ENCODE measurements around the gene SOX6. TPM values are rescaled to one million over a fixed set of nuclear protein-coding genes. Genes with fewer than 3 reads are reported as not detected.
"Not testable (repeated sequence)": the region's sequence is repeated elsewhere in the genome, so short reads cannot be mapped to it uniquely, and the experiment has no call there.

The SOX6 gene
- total RNA-seq, 1 experiment from 2014 or later, result under 0.01 TPM

DNA sequence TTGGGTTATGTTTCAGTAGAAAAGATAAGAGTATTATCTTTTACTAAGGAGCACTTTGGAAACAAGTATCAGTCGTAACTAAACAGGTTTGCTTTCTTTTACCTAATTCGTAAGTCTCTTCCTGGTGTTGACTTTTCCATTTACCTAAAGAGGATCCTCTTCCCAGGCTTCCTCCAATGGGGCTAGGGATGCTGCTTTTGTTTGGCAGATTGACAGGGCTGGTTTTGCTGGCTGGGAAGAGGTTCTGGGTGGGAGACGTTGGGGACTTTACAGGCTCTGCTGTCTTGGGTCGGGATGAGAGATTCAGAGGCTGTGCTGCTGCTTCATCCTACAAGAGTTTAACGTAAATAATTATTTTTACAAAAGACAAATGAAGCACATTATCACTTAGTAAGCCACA is 306.7 kb downstream of the SOX6 start:
- DNase-seq (ENCODE audit: low read depth), result no peak

DNA sequence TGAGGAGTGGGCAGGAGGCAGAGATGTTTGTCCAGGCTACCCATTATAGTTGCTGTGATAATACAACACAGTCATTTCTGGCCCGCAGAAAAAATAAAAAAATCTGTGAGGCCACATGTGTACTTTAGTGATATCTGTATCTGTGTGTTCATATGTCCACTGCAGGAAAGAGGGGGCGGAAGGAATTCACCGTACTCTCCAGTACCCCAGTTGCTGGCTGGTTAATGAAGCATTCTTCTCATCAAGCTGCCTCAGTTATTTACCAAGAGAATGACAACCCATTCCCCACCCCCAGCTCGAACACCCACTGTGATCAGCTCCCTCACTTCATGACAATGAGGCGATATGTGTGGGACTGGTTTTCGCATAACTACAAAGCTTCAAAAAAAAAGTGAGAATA is 309.3 kb downstream of the SOX6 start:
- DNase-seq (ENCODE audit: low read depth), result no peak

DNA sequence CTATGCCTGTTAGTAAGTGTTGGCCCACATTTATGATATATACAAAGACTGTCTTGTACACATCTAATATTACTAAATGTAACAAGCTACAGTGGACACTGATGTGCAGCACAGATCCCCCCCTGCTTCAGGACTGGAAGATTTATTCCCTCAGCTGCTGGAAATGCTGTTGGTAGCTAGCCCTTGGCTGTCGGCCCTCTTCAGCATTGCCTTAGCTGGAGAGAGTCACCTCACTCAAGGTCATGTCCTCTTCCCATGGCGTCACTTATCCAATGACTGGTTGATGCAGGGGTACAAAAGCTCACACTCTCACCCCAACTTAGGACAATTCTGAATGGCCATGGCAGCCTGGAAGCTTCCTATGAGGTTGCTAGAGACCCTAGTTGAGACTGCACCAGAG is 312.7 kb downstream of the SOX6 start:
- DNase-seq (ENCODE audit: low read depth), result no peak

DNA sequence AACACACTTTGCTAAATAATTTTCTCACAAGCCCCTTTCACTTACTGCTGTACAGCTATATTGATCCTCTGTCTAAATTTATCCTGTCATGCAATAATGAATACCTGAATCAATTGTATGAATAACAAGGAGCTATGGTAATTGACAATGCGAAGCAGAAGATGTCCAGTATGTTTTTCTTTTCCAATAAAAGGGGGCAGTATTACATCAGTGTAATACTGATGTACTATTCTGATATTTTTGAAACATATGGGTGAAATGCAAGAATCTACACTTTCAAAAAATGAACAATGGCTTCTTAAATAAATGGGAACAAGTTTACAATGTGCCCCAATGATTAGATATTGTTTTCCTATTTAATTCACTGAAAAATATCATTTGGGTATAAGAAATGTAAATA is 315.1 kb downstream of the SOX6 start:
- DNase-seq (ENCODE audit: low read depth), result no peak

DNA sequence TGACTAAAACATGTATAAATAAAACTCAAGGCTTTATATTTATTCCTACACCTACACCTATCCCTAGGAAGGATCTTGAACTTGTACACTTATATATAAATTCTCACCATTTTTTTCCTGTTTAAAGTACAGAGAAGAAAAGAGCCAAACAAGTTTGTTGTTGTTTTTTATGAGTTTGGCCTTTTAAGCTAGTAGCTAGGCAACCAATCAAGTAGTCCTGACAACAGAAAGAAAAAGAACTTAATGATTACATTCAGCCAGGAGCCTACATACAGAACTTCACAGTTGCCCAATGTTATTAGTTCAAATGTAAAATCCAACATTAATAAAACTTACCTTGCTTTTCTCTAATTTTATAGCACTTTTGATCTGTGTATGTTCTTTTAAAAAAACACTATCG is 316.2 kb downstream of the SOX6 start:
- no peak for DNase-seq (ENCODE audit: low read depth)

DNA sequence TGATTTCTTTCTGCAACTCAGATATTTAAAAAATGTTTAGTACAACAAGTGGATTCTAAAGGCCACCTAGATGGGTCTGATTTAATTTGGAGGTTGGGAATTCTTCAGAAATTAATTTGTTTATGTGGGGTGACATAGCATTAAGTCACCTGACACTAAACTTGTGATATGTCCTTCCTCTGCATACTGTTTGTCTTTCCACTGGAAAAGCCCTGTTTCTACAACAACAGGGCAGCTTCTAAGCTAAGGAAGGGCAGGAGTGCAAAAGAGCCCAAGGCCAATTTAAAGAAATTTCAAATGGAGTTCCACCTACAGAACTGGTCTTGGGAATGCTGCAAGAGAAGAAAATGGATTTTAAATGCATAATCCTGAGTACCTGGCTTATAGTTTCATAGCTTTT is 319.2 kb downstream of the SOX6 start:
- DNase-seq (ENCODE audit: low read depth), result no peak

DNA sequence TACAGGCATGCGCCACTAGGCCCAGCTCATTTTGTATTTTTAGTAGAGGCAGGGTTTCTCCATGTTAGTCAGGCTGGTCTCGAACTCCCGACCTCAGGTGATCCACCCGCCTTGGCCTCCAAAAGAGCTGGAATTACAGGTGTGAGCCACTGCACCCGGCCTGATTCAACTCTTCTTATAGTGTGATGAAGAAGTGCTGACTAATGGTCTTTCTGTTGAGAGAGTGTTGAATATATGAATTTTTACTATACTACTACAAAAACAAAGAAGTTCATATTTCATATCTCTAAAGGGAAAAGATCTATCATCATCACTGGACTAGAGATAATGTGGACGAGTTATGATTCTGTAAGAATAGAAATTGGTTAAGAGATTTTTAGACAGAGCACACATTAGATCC is 320.1 kb downstream of the SOX6 start:
- DNase-seq (ENCODE audit: low read depth), result no peak

DNA sequence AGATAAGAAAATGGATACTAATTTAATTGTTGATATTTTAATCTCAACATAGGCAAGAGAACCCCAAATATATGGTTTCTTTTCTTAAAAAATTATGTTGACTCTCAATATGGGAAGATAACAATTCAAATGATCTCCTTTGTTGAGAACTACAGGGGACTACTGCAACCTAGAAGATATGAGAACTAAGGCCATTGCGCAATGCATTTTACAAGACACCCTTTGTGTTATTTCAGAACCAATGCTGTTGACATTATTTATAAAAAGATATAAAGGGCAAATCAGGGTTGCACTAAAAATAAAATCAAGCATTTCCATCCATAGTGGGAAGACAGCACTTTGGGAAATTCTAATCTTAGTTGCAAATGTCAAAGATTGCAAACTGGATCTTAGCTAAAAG is 322.3 kb downstream of the SOX6 start:
- no peak for DNase-seq (ENCODE audit: low read depth)

DNA sequence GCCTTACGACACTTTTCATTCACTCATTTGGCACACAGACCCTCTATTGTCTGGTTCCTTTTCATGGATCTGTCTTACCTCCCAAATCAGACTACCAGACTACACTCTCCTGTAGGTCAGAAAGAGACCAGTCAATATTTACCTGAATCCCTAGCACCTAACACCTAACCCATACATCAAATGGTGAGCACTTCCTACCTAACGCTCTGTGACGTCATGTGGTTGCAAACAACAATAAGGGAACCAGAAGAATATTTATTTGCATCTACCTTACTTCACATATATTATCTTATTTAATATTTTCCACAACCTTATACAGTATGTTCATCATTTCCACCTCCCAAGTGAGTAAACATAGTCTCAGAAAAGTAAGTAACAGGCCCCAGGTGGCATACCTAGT is 323.4 kb downstream of the SOX6 start:
- no peak for DNase-seq (ENCODE audit: low read depth)

DNA sequence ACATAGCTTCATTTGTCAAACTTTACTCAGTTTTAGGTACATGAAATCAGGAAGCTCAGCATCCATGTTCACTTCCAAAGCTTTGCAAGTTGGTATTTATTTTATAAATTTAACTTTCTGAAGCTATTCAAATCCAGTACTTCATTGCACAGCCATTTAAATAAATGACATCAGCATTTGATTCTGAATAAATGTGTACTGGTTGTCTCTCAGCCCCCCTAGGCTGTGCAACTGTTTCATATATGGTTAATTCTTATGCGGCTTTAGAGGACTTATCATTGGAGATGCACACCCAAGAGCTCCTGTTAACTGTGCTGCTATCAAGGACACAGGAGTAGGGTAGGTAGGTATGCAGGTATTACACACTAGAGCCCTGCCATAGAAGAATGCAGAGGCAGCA is 325.1 kb downstream of the SOX6 start:
- DNase-seq (ENCODE audit: low read depth), result no peak

DNA sequence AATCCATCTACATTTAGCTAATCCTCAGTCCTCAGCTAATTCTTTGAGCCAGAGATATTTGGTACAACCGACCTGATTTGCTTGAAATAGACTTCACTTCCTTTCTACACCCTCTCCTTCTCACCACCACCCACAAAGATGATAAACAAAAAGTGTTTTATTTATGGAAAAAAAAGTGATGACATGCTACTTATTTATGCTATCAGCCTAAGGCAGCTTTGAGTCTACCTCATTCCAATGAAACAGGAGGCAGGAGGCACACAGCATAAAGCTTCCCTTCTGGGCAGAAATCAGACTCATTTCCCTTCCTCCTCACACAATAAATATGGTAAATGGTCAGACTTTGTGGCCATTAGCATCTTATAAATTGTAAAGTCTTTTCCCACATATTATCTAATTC is 325.7 kb downstream of the SOX6 start:
- DNase-seq (ENCODE audit: low read depth), result no peak

DNA sequence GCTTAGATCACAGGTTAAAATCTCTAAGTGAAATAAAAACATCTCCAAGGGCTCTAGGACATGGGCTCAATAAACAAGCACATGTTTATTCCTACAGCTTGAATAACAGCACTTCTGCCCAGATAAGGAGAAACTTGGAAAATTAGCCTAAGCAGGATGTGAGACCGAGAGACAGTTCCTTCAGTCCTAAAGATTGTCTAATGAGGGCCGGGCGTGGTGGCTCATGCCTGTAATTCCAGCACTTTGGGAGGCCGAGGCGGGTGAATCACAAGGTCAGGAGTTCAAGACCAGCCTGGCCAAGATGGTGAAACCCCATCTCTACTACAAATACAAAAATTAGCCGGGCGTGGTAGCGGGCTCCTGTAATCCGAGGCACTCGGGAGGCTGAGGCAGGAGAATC is 327.2 kb downstream of the SOX6 start:
- DNase-seq (ENCODE audit: low read depth), result not testable (repeated sequence)

DNA sequence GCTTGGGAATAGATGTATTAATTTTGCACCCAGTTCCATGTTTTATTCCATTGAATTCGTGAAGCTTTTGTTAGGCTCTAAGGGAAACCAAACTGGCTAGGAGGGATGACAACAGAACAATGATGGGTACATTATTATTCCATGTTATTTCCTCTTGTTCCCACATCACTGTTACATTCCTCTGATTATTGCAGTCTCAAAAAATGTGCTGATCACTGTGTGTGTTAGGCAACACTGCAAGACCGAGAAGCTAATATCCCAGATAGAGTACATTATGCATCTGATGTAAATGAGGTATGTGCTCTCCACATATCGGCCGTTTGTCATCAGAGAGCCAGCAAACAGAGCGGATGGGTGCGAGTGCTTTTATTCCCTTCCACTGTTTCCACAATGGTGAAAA is 327.9 kb downstream of the SOX6 start:
- no peak for DNase-seq (ENCODE audit: low read depth)

DNA sequence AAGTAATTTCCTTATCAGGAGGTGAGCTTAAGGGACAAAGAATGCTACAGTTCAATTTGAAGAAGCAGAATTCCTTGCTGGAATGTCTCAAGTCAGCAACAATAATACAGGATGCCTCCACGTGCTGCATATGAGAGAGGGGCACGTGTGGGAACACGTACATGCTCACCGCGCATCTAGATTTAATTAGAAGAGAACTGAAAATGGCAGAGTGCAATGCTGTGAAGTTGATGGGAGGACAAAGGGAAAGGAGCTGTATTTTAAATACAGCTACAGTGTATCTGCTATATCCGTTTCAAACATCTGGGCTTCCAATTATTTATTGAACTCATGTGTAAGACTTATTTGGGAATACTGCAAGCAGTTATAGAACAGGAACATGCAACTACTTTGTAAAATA is 328.7 kb downstream of the SOX6 start:
- no peak for DNase-seq (ENCODE audit: low read depth)

DNA sequence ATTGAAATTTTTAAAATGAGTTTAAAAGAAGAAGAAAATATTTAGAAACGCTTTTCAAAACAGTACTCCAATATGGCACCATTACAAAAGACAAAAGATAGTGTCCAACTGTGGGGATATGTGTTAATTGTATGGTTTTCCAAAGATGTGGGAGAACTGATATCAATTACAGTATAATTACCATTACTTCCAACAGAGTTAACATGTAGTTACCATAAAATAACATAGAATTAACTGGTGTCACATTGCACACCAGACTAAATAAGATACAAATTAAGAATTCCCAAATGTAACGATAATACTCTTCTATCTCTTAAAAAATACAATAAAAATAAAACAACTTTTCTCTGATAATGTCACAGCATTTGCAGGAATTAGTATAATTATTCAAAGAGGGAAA is 329.5 kb downstream of the SOX6 start:
- DNase-seq (ENCODE audit: low read depth), result no peak

DNA sequence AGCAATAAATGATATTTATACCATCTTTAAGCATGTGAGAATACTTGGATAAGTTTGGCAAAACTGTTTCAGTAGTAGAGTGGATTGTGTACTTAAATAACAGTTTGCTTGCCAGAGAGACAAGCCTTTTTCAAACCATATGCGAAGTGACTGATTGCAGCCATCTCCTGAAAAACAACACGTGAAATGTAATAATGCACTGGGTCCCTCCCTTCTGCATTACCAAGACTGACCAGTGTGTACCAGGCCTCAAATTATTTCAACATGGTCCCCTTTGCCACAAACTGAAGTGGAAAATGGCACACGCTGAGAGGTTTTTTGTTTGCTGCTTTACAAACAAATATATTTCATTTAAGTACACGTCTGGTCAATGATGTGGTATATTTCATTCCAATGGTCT is 337.4 kb downstream of the SOX6 start:
- DNase-seq (ENCODE audit: low read depth), result no peak

DNA sequence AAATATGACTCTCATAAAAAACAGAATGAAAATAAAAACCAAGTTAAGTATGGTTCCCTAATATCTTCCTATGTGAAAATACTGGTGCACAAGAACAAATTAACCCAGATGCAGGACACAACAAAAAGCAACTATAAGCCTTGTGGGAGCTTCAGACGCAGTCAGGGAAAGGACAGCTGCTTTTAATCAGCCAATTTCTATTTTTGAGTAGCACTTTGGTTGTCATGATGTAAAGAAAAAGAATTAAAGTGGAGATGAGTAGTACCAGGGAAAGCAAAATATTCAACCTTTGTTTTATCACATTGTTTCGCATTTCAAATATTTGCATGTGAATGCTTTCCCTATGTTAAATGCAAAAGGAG is 339.9 kb downstream of the SOX6 start:
- no peak for DNase-seq (ENCODE audit: low read depth)

DNA sequence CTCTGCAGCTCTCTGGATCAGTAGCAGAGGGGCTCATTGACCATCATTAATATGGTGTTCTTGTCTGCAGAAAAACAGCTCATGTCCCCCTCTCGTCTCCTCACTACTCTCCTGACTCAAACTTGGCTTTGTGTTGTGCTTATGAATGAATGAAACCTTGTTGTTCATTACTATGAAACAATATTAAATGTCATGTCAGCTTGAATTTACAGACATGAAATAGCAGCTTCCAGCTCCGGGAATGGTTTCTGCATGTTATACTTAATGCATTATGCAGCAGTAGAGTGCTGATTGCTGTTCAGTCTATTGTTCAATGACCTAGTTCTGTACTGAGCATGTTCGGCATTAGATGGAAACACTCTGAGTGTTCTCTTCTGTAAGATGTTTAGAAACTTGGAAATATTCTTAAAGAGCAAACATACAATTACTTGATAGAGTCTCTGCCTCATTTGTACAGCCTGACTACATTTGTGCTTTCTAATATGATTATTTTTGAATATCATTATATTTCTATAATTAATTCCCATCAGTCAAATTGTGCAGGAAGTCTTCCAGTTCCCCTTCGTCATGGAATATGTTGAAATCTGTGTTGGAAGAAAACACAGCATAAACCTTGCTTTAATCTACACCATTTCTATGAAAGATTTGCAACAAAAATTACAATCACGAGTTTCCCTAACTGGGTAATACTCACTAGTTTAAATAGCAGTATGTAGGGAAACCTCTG is 340.4 kb downstream of the SOX6 start:
- no peak for DNase-seq (ENCODE audit: low read depth)

DNA sequence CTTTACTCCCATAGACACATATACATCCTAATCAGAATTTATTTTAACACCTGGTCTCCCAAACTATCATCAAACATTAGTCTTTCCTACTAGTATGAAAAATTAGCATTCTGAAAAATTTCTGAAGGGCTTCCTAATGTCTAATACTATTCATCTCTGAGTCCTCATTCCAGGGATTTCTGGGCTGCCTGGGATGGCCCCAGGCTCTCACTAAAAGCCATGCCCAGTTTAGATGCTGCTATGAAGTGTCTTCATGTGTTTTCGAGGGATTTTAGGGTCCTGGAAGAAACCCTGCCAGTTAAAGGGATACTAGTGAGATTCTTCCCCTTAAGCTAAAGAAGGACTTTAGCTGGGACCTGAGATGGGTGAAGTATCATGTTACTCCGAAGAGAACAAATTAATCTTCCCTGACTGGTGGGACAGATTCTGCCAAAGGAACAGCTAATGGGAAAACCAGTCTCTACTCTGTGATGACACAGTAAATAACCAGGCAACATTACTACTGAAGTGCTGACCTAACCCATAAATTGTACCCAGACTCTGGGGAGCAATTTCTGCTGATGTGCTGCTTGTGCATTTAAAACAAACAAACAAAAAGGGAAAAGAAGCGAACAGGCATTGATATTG is 342.6 kb downstream of the SOX6 start:
- DNase-seq (ENCODE audit: low read depth), result no peak

DNA sequence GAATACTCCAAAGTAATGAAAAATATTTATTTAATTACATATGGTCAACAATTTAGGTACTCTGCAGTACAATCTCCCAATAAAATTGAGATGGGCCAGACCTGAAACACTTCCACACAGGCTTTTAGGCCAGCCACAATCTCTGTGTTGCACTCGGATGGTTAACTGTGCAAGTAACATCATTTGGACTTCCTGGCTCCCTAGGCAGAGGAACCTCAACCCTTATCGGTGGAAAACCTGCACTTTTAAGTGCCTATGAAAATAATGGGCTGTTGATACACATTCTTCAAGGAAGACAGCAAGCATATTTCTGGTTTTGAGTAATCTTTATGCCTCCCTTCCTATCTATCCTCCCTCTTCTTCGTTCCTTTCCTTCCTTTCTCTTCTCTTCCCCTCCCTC is 343.1 kb downstream of the SOX6 start:
- DNase-seq (ENCODE audit: low read depth), result no peak

DNA sequence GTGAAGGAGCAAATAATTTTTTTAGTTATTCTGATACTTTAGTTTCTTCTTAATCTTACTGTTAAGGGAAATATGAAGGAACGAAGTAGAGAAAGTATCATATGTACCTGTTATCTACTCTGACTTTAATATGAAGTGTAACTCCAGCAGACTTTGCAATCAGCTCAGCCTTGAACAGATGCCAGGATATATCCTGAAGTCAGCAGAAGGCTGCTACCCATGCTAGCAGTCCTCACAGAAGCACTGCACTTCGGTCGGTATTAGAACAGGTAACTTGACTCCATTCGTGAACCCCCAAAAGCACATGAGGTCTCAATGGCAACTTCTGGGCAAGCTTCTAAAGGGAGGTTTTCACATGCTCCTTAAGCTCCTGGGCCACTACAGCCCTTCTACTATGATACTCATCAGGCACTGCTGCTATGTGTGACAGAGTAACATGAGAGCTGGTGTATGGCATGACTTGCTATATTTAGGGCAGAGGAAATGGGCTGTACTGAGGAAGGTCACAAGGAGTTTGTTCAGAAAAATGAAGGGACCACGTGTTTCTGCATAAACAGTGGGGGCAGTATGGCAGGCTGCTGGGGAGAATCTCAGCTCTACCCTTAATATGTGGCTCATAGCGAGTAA is 344.1 kb downstream of the SOX6 start:
- no peak for DNase-seq (ENCODE audit: low read depth)

DNA sequence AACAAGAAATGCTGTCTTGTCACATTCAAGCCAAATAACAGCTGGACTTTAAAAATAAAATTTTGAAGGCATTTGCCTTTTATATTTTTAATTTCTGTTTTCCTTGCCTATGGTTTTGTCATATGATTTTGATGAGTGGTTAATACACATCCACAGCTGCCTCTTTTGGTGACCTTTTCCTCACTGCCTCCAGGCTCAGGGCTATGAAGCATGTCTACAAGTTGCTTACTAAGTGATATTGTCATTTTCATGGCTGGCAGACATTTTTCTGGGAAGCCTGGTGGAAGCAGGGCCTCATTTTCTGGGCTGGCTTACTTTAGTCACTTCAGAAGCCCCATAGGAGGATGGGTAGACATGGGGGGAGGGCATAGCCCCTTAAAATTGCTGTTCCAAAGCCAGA is 344.9 kb downstream of the SOX6 start:
- no peak for DNase-seq (ENCODE audit: low read depth)

DNA sequence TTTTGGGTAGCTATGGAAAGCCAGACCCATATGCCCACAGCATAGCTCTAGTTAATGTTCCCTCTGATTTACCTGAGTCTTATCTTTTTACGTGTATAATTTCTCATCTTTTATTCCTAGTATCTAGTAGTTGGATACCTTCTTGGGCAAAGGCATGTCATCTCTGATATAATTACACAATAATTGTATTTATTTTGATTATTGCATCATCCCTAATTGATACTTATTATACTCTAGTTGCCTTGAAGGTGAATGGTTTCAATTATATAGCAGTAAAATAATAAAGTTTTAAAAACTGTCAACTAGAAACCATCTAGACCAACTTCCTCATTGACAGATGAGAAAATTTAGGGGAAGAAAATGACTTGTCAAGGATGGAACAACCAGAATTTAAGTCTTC is 347.3 kb downstream of the SOX6 start:
- DNase-seq (ENCODE audit: low read depth), result no peak

Data from LHCN-M2 (cell line).